Measurements from ENCODE around the gene MAST4.

- TF ChIP-seq ZNF362 (CRISPR knock-in tag; IDR thresholded peaks at IDR 0.05; ENCODE audit: borderline replicate concordance) (no peak), YY1 (IDR thresholded peaks at IDR 0.05; ENCODE audit: insufficient read depth, insufficient replicate concordance, low read depth, low read length) (no peak), ZNF512 (CRISPR knock-in tag; IDR thresholded peaks at IDR 0.05) (no peak), HNF1A (IDR thresholded peaks at IDR 0.05; ENCODE audit: low read depth) (no peak), HNF1A (CRISPR knock-in tag; IDR thresholded peaks at IDR 0.05; ENCODE audit: borderline replicate concordance) (no peak), TAF1 (CRISPR knock-in tag; IDR thresholded peaks at IDR 0.05) (no peak), ETV5 (CRISPR knock-in tag; IDR thresholded peaks at IDR 0.05; ENCODE audit: borderline replicate concordance) (no peak), ZNF354B (CRISPR knock-in tag; IDR thresholded peaks at IDR 0.05) (no peak), SP2 (CRISPR knock-in tag; IDR thresholded peaks at IDR 0.05) (no peak)
Measured at GRCh38 chr5:66830636-66831035, 234.4 kb downstream of the MAST4 start.

All from HepG2 (cell line).